ENCODE data around the gene USH2A. TPM values are rescaled to one million over a fixed set of nuclear protein-coding genes. Genes with fewer than 3 reads are reported as not detected.

USH2A gene
- total and polyA plus RNA-seq, 2 donors, result 0.16 TPM; not detected in 1

GRCh38 chr1:215780139-215780538 is 643.1 kb downstream of the USH2A start:
- H3K4me1 ChIP-seq (ENCODE audit: insufficient read depth), result no peaks in the 10 kb centered on the region
- WGBS, result 58% methylated on average over 2 of the region's 2 CpGs
- no peak overlapping the region for H3K27ac ChIP-seq (ENCODE audit: low read depth)
- no peak for DNase-seq (ENCODE audit: extremely low spot score)
- H3K36me3 ChIP-seq (ENCODE audit: insufficient read depth), result no peaks in the 10 kb centered on the region
- no peak overlapping the region for H3K4me3 ChIP-seq (ENCODE audit: low read depth, low read length)

DNA sequence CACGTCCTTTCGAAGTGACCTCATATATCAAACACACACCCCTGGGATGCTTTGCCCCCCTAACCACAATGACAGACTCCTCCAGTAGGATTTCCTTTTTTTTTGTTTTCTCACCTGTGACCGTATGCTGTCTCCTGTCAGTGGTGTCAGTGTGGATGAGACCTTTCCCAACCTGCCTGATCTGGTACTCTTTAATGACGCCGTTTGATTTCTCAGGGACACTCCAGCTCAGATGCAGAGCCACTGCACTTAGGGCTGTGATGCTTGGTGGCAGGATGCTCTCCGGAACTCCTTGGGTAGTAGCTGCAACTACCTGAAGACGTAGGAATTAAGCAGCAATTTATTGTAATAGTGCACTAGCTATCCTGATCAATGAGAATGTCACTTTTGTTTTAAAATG is 643.5 kb downstream of the USH2A start:
- 73% methylated on average over 7 of the region's 7 CpGs for WGBS
- Histone ChIP-seq H3K27ac (ENCODE audit: low read depth) (no peak overlapping the region), H3K4me3 (ENCODE audit: low read depth, low read length) (no peak overlapping the region), H3K4me1 (ENCODE audit: insufficient read depth) (no peaks in the 10 kb centered on the region), H3K36me3 (ENCODE audit: insufficient read depth) (no peaks in the 10 kb centered on the region)
- no peak for DNase-seq (ENCODE audit: extremely low spot score)

DNA sequence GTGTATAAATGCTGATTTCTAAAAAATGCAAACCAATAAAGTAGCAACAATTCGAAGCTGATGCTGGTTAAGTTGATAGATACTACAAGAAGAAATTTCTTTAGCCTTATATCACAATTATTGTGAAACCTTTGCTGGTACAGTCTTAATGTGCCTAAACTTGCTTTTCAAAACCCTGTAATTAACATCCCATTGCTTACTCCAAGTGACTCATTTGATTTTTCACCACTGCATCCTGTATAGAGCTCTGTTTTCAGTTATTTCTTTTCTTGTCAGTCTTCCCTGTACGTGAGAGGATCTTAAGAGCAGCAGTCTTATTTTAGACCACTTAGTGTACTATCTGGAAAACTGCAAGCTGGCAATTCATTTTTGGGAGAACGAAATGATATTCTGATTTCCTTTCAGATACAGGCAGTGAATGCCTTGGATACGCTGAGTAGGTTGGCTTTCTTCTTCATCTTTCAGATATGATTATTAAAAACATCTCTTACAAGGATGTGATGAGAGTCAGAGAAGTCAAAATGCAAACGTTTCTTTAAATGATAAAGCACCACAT is 645.8 kb downstream of the USH2A start:
- Histone ChIP-seq H3K4me1 (ENCODE audit: insufficient read depth) (no peaks in the 10 kb centered on the region), H3K4me3 (ENCODE audit: low read depth, low read length) (no peak overlapping the region), H3K27ac (ENCODE audit: low read depth) (no peak overlapping the region), H3K36me3 (ENCODE audit: insufficient read depth) (no peaks in the 10 kb centered on the region)
- 65% methylated on average over 5 of the region's 5 CpGs for WGBS
- DNase-seq (ENCODE audit: extremely low spot score), result no peak

- WGBS, result 55% methylated on average over 5 of the region's 5 CpGs
- H3K4me3 ChIP-seq (ENCODE audit: low read depth, low read length), result no peak overlapping the region
- no peak for DNase-seq (ENCODE audit: extremely low spot score)
These were observed 646.9 kb downstream of the USH2A start for GRCh38 chr1:215776336-215776735.

GRCh38 chr1:215772151-215772550 is 651.1 kb downstream of the USH2A start:
- Histone ChIP-seq H3K4me1 (ENCODE audit: insufficient read depth) (no peaks in the 10 kb centered on the region), H3K4me3 (ENCODE audit: low read depth, low read length) (no peak overlapping the region), H3K36me3 (ENCODE audit: insufficient read depth) (no peaks in the 10 kb centered on the region), H3K27ac (ENCODE audit: low read depth) (no peak overlapping the region)
- no peak for DNase-seq (ENCODE audit: extremely low spot score)
- 74% methylated on average over 1 of the region's 1 CpG for WGBS

More at GRCh38 chr1:215776336-215776735, 646.9 kb downstream of the USH2A start:
- Histone ChIP-seq H3K27ac (ENCODE audit: low read depth) (no peak overlapping the region), H3K36me3 (ENCODE audit: insufficient read depth) (no peaks in the 10 kb centered on the region), H3K4me1 (ENCODE audit: insufficient read depth) (no peaks in the 10 kb centered on the region)

- DNase-seq (ENCODE audit: extremely low spot score), result no peak
- Histone ChIP-seq H3K4me3 (ENCODE audit: low read depth, low read length) (no peak overlapping the region), H3K36me3 (ENCODE audit: insufficient read depth) (no peaks in the 10 kb centered on the region), H3K27ac (ENCODE audit: low read depth) (no peak overlapping the region), H3K4me1 (ENCODE audit: insufficient read depth) (no peaks in the 10 kb centered on the region)
- 69% methylated on average over 4 of the region's 4 CpGs for WGBS
These were observed 654.9 kb downstream of the USH2A start for GRCh38 chr1:215768303-215768702.

DNA sequence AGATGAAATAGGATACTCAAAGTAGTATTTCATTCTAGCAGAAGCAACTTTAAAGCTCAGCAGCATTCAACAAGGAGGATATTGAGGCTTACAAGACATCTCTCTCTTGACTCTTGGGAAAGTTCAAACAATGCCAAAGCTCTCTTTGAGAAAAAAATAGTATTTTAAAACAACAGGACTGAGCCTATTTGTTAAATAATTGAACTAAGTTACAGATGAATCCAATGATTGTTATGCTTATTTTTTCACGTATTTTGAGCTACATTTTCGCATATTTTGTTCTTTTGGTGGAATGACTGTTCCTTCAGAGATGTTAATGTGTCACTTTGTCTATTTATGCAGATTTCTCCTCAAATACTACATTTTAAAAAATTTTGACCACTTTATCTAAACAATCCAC is 655.5 kb downstream of the USH2A start:
- H3K36me3 ChIP-seq (ENCODE audit: insufficient read depth), result no peaks in the 10 kb centered on the region
- H3K27ac ChIP-seq (ENCODE audit: low read depth), result no peak overlapping the region
- H3K4me1 ChIP-seq (ENCODE audit: insufficient read depth), result no peaks in the 10 kb centered on the region
- H3K4me3 ChIP-seq (ENCODE audit: low read depth, low read length), result no peak overlapping the region
- WGBS, result 82% methylated on average over 2 of the region's 2 CpGs
- no peak for DNase-seq (ENCODE audit: extremely low spot score)

- no peaks in the 10 kb centered on the region for H3K4me1 ChIP-seq (ENCODE audit: insufficient read depth)
- H3K36me3 ChIP-seq (ENCODE audit: insufficient read depth), result no peaks in the 10 kb centered on the region
- no peak for DNase-seq (ENCODE audit: extremely low spot score)
- H3K27ac ChIP-seq (ENCODE audit: low read depth), result no peak overlapping the region
- 64% methylated on average over 1 of the region's 1 CpG for WGBS
- no peak overlapping the region for H3K4me3 ChIP-seq (ENCODE audit: low read depth, low read length)
These were observed 656.7 kb downstream of the USH2A start for GRCh38 chr1:215766521-215766920.

DNA sequence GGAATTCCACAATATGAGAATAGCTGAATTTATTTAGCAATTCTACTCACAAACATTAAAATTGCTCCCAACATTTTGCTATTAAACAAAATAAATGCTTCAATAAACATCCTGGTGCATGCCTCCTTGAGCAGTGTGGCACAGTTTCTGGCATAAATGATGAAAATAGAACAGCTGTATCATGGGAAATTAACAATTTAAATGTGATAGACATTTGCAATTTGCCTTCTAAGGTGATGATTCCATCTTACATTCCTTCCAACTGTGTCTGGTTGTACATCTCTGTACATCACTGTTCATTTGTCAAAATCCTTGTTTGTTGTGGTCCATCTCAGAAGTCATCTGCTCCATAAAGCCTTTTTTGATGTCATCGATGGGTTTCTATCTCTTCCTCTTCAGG is 657.4 kb downstream of the USH2A start:
- 93% methylated on average over 1 of the region's 1 CpG for WGBS
- H3K27ac ChIP-seq (ENCODE audit: low read depth), result no peak overlapping the region
- no peak overlapping the region for H3K4me3 ChIP-seq (ENCODE audit: low read depth, low read length)
- no peak for DNase-seq (ENCODE audit: extremely low spot score)
- H3K4me1 ChIP-seq (ENCODE audit: insufficient read depth), result no peaks in the 10 kb centered on the region
- no peaks in the 10 kb centered on the region for H3K36me3 ChIP-seq (ENCODE audit: insufficient read depth)

DNA sequence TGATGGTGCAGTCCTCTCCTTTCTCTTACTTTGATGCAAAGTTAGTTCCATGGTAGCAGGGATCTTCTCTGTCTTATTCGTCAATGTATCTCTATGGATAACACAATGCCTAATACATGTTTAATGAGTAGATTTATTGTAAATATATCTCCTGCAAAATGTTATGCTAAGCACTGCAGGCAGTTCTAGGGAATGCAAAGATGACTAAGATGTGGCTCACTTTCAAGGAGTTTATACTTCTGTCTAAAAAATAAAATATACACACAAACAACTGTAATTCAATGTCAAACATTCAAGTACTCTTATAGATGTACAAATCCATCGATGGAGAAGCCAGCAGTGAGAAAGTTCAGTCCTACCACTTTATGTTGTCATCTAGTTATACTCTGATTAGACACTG is 661.8 kb downstream of the USH2A start:
- no peak for DNase-seq (ENCODE audit: extremely low spot score)
- Histone ChIP-seq H3K36me3 (ENCODE audit: insufficient read depth) (no peaks in the 10 kb centered on the region), H3K4me3 (ENCODE audit: low read depth, low read length) (no peak overlapping the region), H3K4me1 (ENCODE audit: insufficient read depth) (no peaks in the 10 kb centered on the region), H3K27ac (ENCODE audit: low read depth) (no peak overlapping the region)
- 90% methylated on average over 2 of the region's 2 CpGs for WGBS

DNA sequence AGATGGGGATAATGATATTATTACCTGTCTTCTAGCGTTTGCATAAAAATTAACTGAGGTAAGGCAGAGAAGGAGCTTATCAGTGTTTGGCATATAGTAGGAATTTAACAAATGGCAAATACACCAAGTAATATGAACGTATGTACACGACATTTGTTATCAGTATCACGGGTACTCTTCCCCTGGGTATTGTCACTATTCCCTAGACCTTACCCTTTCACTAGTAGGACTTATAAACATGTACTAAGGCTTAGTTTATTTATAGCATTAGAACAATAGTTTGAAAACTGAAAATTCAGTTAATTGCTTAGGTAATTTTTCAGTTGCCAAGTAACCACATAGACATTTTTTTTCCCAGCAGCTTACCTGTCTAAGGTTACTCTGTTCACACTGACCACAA is 669.1 kb downstream of the USH2A start:
- DNase-seq (ENCODE audit: extremely low spot score), result no peak
- WGBS, result 61% methylated on average over 4 of the region's 4 CpGs
- Histone ChIP-seq H3K36me3 (ENCODE audit: insufficient read depth) (no peaks in the 10 kb centered on the region), H3K27ac (ENCODE audit: low read depth) (no peak overlapping the region), H3K4me1 (ENCODE audit: insufficient read depth) (no peaks in the 10 kb centered on the region), H3K4me3 (ENCODE audit: low read depth, low read length) (no peak overlapping the region)

DNA sequence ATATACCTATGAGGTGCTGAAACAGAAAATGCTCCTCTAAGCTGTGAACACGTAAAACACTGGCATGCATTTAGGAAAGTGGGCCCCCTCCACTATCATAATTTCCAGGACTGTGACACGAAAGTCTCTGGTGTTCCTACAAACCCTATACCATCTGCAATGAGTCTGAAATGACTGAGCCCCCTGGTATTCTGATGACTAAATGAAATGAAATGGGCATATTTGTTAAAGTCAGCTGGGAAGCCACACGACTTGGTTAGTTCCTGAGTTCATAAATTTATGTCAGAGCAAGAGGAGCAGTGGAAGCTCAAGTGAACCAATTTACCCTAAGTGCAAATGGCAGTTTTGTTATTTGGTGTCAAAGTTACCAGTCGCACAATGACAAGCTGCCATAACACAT is 673.8 kb downstream of the USH2A start:
- no peak for DNase-seq (ENCODE audit: extremely low spot score)
- Histone ChIP-seq H3K36me3 (ENCODE audit: insufficient read depth) (no peaks in the 10 kb centered on the region), H3K4me1 (ENCODE audit: insufficient read depth) (no peaks in the 10 kb centered on the region), H3K4me3 (ENCODE audit: low read depth, low read length) (no peak overlapping the region), H3K27ac (ENCODE audit: low read depth) (no peak overlapping the region)
- WGBS, result 74% methylated on average over 4 of the region's 4 CpGs

DNA sequence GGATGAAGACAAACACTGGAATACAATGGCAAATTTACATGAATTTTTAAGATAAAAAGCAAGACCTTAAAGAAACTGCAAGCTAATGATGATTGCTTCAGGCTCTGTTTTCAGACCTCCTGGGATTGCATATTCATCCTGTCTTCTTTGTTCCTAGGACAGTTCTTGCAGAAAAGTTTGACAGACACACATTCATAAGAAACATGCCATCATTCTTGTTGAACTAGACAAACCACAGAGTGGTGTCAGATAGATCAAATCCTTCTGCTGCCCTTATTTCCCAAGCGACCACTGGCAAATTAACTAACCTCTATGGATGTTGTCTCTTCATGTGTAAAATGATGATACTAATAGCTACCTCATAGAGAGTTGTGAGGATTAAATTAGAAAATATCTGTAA is 674.8 kb downstream of the USH2A start:
- no peaks in the 10 kb centered on the region for H3K36me3 ChIP-seq (ENCODE audit: insufficient read depth)
- no peak overlapping the region for H3K4me3 ChIP-seq (ENCODE audit: low read depth, low read length)
- no peaks in the 10 kb centered on the region for H3K4me1 ChIP-seq (ENCODE audit: insufficient read depth)
- no peak for DNase-seq (ENCODE audit: extremely low spot score)
- WGBS, result 87% methylated on average over 1 of the region's 1 CpG
- H3K27ac ChIP-seq (ENCODE audit: low read depth), result no peak overlapping the region

- no peaks in the 10 kb centered on the region for H3K36me3 ChIP-seq (ENCODE audit: insufficient read depth)
- 86% methylated on average over 1 of the region's 1 CpG for WGBS
- no peak overlapping the region for H3K27ac ChIP-seq (ENCODE audit: low read depth)
- no peaks in the 10 kb centered on the region for H3K4me1 ChIP-seq (ENCODE audit: insufficient read depth)
- no peak for DNase-seq (ENCODE audit: extremely low spot score)
- H3K4me3 ChIP-seq (ENCODE audit: low read depth, low read length), result no peak overlapping the region
These were observed 678.8 kb downstream of the USH2A start for GRCh38 chr1:215744419-215744818.

DNA sequence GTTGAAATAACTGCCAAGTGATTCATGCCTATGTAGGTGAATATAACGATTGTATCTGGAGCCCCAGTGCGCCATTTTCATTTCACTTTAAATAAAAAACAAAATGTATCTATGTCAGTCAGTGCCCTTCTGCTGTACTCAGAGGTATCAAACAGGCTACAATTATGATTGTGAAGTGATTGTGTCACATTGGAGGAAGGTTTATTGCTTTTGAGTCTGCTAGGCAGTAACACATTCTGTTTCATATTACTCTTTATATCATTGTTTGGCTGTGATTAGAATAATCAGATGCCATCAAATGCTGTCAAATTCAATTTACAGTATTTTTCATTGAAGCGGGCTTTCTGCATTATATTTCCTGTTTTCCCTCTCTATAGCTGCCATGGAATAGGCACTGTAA is 684.2 kb downstream of the USH2A start:
- no peaks in the 10 kb centered on the region for H3K36me3 ChIP-seq (ENCODE audit: insufficient read depth)
- no peaks in the 10 kb centered on the region for H3K4me1 ChIP-seq (ENCODE audit: insufficient read depth)
- DNase-seq (ENCODE audit: extremely low spot score), result no peak
- 88% methylated on average over 3 of the region's 3 CpGs for WGBS
- H3K4me3 ChIP-seq (ENCODE audit: low read depth, low read length), result no peak overlapping the region
- H3K27ac ChIP-seq (ENCODE audit: low read depth), result no peak overlapping the region

Measured in urinary bladder (tissue), 4 donors.